ENCODE data around the gene TIMM10.
A peak's percentile ranks its signal among the peaks of the same experiment; 100 is the strongest.

TIMM10 gene, protein sequence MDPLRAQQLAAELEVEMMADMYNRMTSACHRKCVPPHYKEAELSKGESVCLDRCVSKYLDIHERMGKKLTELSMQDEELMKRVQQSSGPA
- total RNA-seq: 8.9 to 46.4 (median 16.4) reads per million in 9 experiments

DNA sequence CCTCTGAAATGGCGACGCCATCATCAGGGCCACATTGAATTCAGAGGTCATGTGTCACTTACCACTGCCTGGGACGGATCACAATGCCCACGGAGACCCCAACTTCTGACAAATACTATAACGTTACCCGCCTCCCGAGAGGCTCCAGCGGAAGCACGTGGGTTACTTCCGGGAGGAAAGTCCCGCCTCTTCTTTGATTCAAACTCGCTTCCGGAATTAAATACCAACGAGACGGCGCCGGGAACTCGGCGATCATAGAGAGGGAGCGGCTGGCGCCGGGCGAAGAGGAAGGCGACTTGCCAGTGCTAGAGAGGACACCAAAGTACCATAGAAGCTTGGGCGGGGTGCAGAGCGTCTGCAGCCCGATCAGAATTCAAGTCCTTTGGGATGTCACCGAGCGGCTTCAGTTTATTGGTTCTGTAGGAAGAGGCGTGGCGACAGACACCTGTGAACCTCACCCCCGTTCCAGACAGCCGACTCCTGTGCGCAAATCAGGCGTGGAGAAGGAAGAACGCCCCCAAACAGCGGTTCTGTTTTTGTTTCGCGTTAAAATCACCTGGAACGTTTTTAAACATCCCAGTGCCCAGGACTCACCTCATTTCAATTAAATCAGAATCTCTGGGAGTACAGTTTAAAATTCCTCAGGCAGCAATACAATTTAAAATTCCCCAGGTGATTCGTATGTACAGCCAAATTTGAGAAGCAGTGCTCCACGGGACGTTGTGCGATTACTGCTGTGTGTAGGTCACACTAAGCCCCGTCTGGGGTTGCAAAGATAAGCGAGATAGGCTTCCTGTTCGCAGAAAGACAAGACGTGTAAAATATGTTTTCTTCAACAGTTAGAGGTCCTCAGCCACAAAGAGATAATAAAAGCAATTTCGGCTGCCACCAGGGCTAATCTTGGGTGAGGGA, at the start of gene TIMM10:
TSS of gene TIMM10 (minus strand) at position 159 of the 912 bp plus-strand sequence. CDS start 565 bp downstream, outside the sequence.
- Mint-ChIP-seq H3K9me3 (no peaks in the 10 kb centered on the region), H3K4me3 (peak within 1 kb of the TSS; percentile 95 to 98), H3K27ac (peak within 1 kb of the TSS; percentile 98 to 99), H3K27me3 (no peaks in the 10 kb centered on the region), H3K4me1 (ENCODE audit: low read depth in 2 of 2) (peaks cover 15 to 18% of the 10 kb centered on the region in 2 donors), H3K36me3 (ENCODE audit: insufficient read depth) (peaks cover 6% of the 10 kb centered on the region)
- ATAC-seq (replicated peaks) (peak; percentile 86), DNase-seq (peak; percentile 87 to 89 (median 88))

DNA sequence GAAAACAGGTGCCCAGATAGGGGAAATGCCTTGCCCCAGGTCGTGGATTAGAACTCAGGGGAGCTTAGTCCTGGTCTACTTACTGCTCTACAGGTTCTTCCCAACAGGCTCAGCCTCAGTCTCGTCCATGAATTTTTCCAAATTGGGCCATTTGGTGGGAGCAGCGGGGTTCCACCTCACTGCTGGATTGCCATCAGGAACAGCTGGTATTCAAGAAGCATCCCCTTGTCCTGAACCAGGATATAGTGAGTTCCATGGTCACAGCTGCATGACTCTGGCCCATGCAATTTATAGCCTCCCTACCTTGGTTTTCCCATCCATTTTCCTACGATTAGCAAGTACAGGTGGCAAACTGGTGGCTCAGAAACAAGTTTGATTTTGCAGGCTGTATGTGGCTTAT, 43.5 kb upstream of the TIMM10 start:
- H3K9me3 Mint-ChIP-seq: no peaks in the 10 kb centered on the region
- ATAC-seq (replicated peaks) (no peak), DNase-seq (no peak)
- H3K4me1 Mint-ChIP-seq (ENCODE audit: low read depth in 2 of 2): peaks cover 0 to 3% of the 10 kb centered on the region in 2 donors
- peaks cover 17 to 18% of the 10 kb centered on the region in 2 donors for H3K27me3 Mint-ChIP-seq
- no peak overlapping the region for H3K4me3 Mint-ChIP-seq
- no peaks in the 10 kb centered on the region for H3K36me3 Mint-ChIP-seq (ENCODE audit: insufficient read depth)
- H3K27ac Mint-ChIP-seq: no peak overlapping the region

GRCh38 chr11:57571606-57572005, 41.1 kb upstream of the TIMM10 start:
- Mint-ChIP-seq H3K9me3 (no peaks in the 10 kb centered on the region), H3K4me1 (ENCODE audit: low read depth in 2 of 2) (peaks cover 13 to 14% of the 10 kb centered on the region in 2 donors), H3K36me3 (ENCODE audit: insufficient read depth) (peaks cover 14% of the 10 kb centered on the region), H3K27me3 (peaks cover 12 to 18% of the 10 kb centered on the region in 2 donors), H3K4me3 (no peak overlapping the region), H3K27ac (no peak overlapping the region)
- ATAC-seq (replicated peaks) (no peak), DNase-seq (no peak)

DNA sequence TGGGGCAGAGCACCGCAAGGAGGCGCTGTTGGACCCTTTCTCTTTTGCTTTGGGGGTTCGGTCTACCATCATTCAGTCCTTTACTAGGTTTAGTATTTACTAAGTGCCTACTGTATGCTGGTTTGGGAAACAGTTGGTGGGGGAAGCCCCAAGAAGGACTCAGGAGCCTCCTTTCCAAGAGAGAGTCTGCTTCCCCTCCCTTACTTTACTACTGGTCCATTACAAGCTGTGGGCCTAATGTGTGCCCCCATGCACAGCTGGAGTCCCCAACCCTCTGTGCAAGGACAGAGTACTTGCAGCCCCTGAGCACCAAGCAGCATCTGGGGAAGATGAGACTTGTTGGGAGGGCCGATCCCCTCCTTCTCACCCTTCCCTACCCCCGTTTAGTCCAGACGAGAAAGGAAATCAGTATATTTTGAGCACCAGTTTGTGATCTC, 37.8 kb upstream of the TIMM10 start:
- peak overlapping the region; percentile 98 to 99 for H3K27ac Mint-ChIP-seq
- ATAC-seq (replicated peaks) (peak; percentile 12), DNase-seq (peak; percentile 89 to 91 (median 89))
- no peaks in the 10 kb centered on the region for H3K27me3 Mint-ChIP-seq
- H3K9me3 Mint-ChIP-seq: no peaks in the 10 kb centered on the region
- peaks cover 31% of the 10 kb centered on the region for H3K36me3 Mint-ChIP-seq (ENCODE audit: insufficient read depth)
- H3K4me1 Mint-ChIP-seq (ENCODE audit: low read depth in 2 of 2): peaks cover 34 to 43% of the 10 kb centered on the region in 2 donors
- H3K4me3 Mint-ChIP-seq: peak overlapping the region; percentile 98 to 99

DNA sequence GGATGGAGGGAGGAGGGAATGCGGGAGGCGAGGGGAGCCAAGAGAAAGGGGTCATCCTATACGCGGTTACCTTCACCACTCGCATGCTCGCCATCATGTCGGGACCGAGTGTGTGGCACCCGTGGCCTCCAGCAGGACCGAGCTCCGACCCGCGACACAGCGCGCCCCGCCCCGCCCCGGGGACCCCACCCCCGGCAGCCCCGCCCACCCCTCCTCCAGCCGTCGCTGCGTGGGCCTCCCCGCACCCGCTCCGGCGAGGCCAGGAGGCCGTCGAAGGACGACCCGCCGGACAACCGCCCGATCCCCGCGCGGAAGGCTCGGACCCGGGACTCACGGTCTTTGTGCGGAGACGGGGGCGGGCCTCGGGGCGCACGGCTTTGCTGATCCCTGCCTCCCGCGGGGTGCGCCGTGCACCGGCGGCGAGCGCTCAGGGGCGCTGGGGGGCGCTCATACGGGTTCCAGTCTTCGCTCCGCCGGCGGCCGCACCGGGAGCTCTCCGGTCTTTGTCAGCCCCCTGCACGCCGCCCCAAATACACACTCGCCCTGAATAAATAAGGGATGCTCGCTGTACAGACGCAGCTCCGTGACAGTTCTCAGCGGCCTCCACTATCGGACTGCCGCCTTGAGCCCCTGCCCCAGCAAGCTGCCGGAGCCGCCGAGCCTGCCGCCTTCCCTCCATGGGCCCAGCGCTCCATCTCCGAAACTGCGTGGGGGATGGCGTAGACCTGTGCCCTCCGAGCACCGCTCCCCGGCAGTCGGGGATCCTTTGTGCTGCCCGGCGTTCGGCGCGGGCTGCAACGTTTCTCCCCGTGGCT, 37.2 kb upstream of the TIMM10 start, which contains the start of gene UBE2L6:
TSS of gene UBE2L6 (minus strand) at position 158 of the 815 bp plus-strand sequence. CDS start at position 97, 61 bp downstream.
- peak; percentile 81 for ATAC-seq (replicated peaks)

DNA sequence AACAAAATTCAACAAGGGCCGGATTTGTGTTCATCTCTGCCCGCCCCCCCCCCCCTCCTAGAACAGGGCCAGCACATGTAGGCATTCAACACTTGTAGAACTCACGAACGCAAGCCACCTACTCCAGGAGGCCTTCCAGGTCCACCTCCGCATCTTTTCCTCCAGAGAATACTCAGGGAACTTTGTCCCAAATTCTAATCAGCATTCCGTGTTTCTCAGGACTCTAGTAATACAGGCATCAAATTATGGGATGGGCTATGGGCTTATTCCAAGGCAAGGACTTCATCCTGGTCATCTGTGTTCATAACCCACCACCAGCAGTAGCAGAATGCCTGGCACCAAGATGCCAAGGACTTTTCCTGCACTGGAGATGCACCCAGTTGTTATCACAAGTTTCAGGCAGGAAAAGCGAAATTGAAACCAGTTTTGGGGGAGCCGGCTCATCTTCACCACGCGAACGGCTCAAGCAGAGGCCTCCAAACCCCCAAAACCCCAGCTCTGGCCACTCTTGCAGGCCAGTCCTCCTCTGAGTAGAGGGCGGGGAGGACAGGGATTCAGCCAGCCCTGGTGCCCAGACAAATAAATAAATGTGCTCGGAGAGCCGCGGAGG, 36.5 kb upstream of the TIMM10 start:
- H3K9me3 Mint-ChIP-seq: no peaks in the 10 kb centered on the region
- peaks cover 41 to 54% of the 10 kb centered on the region in 2 donors for H3K4me1 Mint-ChIP-seq (ENCODE audit: low read depth in 2 of 2)

More for the DNA sequence above, 37.2 kb upstream of the TIMM10 start, which contains the start of gene UBE2L6:
- Mint-ChIP-seq H3K4me1 (ENCODE audit: low read depth in 2 of 2) (peaks cover 36 to 47% of the 10 kb centered on the region in 2 donors), H3K4me3 (peak within 1 kb of the TSS; percentile 98 to 99), H3K9me3 (no peaks in the 10 kb centered on the region), H3K27ac (peak within 1 kb of the TSS; percentile 98 to 99), H3K36me3 (ENCODE audit: insufficient read depth) (peaks cover 37% of the 10 kb centered on the region), H3K27me3 (no peaks in the 10 kb centered on the region)
- peak; percentile 51 to 61 (median 52) for DNase-seq

GRCh38 chr11:57566005-57566904, 35.7 kb upstream of the TIMM10 start:
- H3K36me3 Mint-ChIP-seq (ENCODE audit: insufficient read depth): peaks cover 39% of the 10 kb centered on the region
- no peaks in the 10 kb centered on the region for H3K9me3 Mint-ChIP-seq
- no peaks in the 10 kb centered on the region for H3K27me3 Mint-ChIP-seq
- ATAC-seq (replicated peaks) (peak; percentile 37), DNase-seq (peak in 1 of 3 experiments; percentile 16)
- peak overlapping the region; percentile 98 to 99 for H3K27ac Mint-ChIP-seq
- H3K4me3 Mint-ChIP-seq: peak overlapping the region; percentile 98 to 99
- peaks cover 48 to 61% of the 10 kb centered on the region in 2 donors for H3K4me1 Mint-ChIP-seq (ENCODE audit: low read depth in 2 of 2)

More for the DNA sequence above, 36.5 kb upstream of the TIMM10 start:
- Mint-ChIP-seq H3K36me3 (ENCODE audit: insufficient read depth) (peaks cover 37% of the 10 kb centered on the region), H3K27me3 (no peaks in the 10 kb centered on the region), H3K4me3 (peak overlapping the region; percentile 98 to 99), H3K27ac (peak overlapping the region; percentile 98 to 99)
- ATAC-seq (replicated peaks): peak; percentile 11
- peak in 2 of 3 experiments; percentile 19 to 34 for DNase-seq

DNA sequence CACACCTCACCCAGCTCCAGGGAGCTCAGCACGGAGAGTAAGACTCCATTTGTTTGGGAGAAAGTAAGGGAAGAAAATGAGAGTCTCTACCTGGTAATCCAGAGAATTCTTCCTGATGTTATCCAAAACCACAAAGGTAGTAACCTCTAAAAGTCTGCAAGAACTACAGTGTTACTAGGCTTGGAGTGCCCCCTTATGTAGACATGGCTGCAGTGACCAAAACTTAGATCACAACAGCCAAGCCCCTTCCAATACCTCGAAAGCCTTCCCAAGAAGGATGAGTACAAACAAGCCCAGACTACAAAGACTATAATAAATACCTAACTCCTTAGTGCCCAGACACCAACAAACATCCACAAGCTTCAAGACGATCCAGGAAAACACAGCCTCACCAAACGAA, 32.0 kb upstream of the TIMM10 start:
- Mint-ChIP-seq H3K36me3 (ENCODE audit: insufficient read depth) (peaks cover 63% of the 10 kb centered on the region), H3K27me3 (no peaks in the 10 kb centered on the region), H3K27ac (peak overlapping the region in 1 of 2 donors; percentile 72), H3K4me3 (no peak overlapping the region), H3K9me3 (no peaks in the 10 kb centered on the region), H3K4me1 (ENCODE audit: low read depth in 2 of 2) (peaks cover 45 to 57% of the 10 kb centered on the region in 2 donors)
- ATAC-seq (replicated peaks) (no peak), DNase-seq (no peak)

DNA sequence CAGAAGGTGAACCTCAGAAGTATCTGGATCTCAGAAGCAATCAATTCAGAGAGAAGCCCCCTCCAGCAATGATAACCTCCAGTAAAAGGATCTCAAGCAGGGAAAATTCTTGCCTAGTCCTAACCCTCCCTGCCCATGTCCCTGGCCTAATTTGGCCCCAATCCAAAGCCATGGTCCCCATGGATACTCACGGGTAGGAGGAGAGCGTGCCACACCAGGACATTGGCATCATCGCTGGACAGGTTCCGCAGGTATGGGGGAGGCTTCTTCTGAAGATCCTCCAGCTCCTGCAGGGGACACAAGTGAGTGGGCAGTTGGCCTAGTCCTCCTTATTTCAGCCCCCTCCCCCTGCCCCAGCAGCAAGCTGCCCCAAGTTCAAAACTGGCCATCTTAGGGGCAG, 29.6 kb upstream of the TIMM10 start:
- Mint-ChIP-seq H3K27ac (peak overlapping the region; percentile 29 to 56), H3K4me3 (no peak overlapping the region), H3K36me3 (ENCODE audit: insufficient read depth) (peaks cover 73% of the 10 kb centered on the region), H3K9me3 (no peaks in the 10 kb centered on the region), H3K4me1 (ENCODE audit: low read depth in 2 of 2) (peaks cover 32 to 38% of the 10 kb centered on the region in 2 donors), H3K27me3 (no peaks in the 10 kb centered on the region)
- ATAC-seq (replicated peaks): no peak
- DNase-seq: no peak

DNA sequence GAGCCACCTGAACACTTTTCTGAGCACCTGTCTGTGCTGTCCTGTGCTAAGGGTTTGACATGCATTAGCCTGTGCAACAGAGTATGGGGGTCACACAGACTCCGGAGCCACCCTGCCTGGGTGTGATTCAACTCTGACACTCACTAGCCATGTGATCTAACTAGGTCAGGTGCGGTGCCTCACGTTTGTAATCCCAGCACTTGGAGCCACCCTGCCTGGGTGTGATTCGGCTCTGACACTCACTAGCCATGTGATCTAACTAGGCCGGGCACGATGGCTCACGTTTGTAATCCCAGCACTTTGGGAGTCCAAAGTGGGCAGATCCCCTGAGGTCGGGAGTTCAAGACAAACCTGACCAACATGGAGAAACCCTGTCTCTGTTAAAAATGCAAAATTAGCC, 25.5 kb upstream of the TIMM10 start:
- peaks cover 91% of the 10 kb centered on the region for H3K36me3 Mint-ChIP-seq (ENCODE audit: insufficient read depth)
- ATAC-seq (replicated peaks): no peak
- peak overlapping the region in 1 of 2 donors; percentile 72 for H3K27ac Mint-ChIP-seq

GRCh38 chr11:57555393-57555792, 24.8 kb upstream of the TIMM10 start:
- DNase-seq (no peak), ATAC-seq (replicated peaks) (no peak)
- peak overlapping the region in 1 of 2 donors; percentile 75 for H3K27ac Mint-ChIP-seq
- H3K4me3 Mint-ChIP-seq: no peak overlapping the region
- H3K36me3 Mint-ChIP-seq (ENCODE audit: insufficient read depth): peaks cover 92% of the 10 kb centered on the region
- H3K27me3 Mint-ChIP-seq: no peaks in the 10 kb centered on the region
- H3K9me3 Mint-ChIP-seq: no peaks in the 10 kb centered on the region
- peaks cover 0 to 3% of the 10 kb centered on the region in 2 donors for H3K4me1 Mint-ChIP-seq (ENCODE audit: low read depth in 2 of 2)

More for the DNA sequence above, 25.5 kb upstream of the TIMM10 start:
- no peak for DNase-seq
- H3K27me3 Mint-ChIP-seq: no peaks in the 10 kb centered on the region
- peaks cover 2 to 6% of the 10 kb centered on the region in 2 donors for H3K4me1 Mint-ChIP-seq (ENCODE audit: low read depth in 2 of 2)
- H3K4me3 Mint-ChIP-seq: no peak overlapping the region
- H3K9me3 Mint-ChIP-seq: no peaks in the 10 kb centered on the region

DNA sequence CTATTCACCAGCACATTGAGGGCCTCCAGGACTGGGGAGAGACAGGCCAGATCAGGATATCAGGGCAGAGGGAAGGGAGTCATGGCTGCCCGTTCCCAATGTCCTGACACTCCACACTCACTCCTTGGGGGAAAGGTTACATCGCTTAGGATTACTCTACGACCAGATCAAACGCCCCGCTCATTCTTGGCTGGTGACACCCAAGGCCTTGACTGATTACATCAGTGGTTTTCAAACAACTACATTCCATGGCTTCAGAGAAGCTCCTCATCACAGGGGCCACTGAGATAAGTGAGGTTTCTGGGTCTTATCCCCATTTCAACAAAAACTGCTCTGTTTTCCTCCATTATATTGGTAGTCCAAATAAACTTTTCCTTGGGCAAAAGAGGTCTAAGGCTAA, 21.9 kb upstream of the TIMM10 start:
- Mint-ChIP-seq H3K9me3 (no peaks in the 10 kb centered on the region), H3K4me3 (no peak overlapping the region)
- no peak for ATAC-seq (replicated peaks)

More for the DNA sequence above, 21.9 kb upstream of the TIMM10 start:
- no peak for DNase-seq
- Mint-ChIP-seq H3K36me3 (ENCODE audit: insufficient read depth) (peaks cover 91% of the 10 kb centered on the region), H3K27me3 (no peaks in the 10 kb centered on the region), H3K4me1 (ENCODE audit: low read depth in 2 of 2) (peaks cover 4 to 7% of the 10 kb centered on the region in 2 donors), H3K27ac (no peak overlapping the region)
